Chondrocyte (in vitro differentiated cells): ENCODE data around the gene ERH. TPM values are rescaled to one million over a fixed set of nuclear protein-coding genes. Genes with fewer than 3 reads are reported as not detected.

Experiments
- DNase-seq: peaks from one replicate; pipeline ENCODE4 v3.0.0; 2021; ENCODE audit warnings: mixed read lengths, low spot score
- H3K27ac Mint-ChIP-seq: one replicate; pipeline ENCODE4 v1.8.0; 2021; ENCODE audit warnings: mild to moderate bottlenecking, moderate library complexity, mixed read lengths; ENCODE audit not compliant: unreplicated experiment
- H3K27me3 Mint-ChIP-seq: 2 replicates; pipeline ENCODE4 v1.8.0; 2021; ENCODE audit warnings: low read depth, mixed read lengths
- H3K36me3 Mint-ChIP-seq: 2 replicates; pipeline ENCODE4 v1.8.0; 2021; ENCODE audit warnings: low read depth, mixed read lengths
- H3K4me1 Mint-ChIP-seq: 2 replicates; pipeline ENCODE4 v1.8.0; 2021; ENCODE audit warnings: low read depth, mild to moderate bottlenecking, mixed read lengths
- H3K4me3 Mint-ChIP-seq: one replicate; pipeline ENCODE4 v1.8.0; 2021; ENCODE audit warnings: mild to moderate bottlenecking, moderate library complexity, mixed read lengths; ENCODE audit not compliant: unreplicated experiment
- H3K9me3 Mint-ChIP-seq: 2 replicates; pipeline ENCODE4 v1.8.0; 2021; ENCODE audit warnings: low read depth, mixed read lengths
- total RNA-seq: library from RNA; stranded (reverse); gene quantifications from 3 replicates; pipeline ENCODE4 v1.2.1, GENCODE V29; 2021
- TF ChIP-seq, protein P1 (sequence below): fragments of 200-600 bp; sonication (generic); IDR thresholded peaks from 2 replicates; pipeline ENCODE4 v1.5.0; 2021; ENCODE audit warnings: antibody characterized with exemption, mild to moderate bottlenecking, moderate library complexity

ERH gene
- total RNA-seq, 1 donor from 2014 or later: 140 TPM

DNA sequence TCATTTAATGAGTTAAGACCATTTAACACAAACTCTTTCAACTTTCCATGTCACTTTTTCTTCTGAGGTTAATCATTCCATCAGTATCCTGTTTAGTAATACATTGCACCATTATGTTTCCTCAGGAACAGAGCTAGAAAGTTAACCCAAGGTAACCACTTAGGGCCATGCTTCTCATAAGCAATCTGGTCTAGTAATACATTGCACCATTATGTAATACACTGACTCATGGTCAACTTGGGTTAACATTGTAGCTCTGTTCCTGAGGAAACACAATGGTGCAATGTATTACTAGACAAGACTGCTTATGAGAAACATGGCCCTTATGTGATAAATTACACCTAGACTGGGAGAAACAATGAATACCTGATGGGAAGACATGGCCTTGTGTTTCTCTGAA, 21.7 kb downstream of the ERH start:
- TF ChIP-seq, protein P1, sequence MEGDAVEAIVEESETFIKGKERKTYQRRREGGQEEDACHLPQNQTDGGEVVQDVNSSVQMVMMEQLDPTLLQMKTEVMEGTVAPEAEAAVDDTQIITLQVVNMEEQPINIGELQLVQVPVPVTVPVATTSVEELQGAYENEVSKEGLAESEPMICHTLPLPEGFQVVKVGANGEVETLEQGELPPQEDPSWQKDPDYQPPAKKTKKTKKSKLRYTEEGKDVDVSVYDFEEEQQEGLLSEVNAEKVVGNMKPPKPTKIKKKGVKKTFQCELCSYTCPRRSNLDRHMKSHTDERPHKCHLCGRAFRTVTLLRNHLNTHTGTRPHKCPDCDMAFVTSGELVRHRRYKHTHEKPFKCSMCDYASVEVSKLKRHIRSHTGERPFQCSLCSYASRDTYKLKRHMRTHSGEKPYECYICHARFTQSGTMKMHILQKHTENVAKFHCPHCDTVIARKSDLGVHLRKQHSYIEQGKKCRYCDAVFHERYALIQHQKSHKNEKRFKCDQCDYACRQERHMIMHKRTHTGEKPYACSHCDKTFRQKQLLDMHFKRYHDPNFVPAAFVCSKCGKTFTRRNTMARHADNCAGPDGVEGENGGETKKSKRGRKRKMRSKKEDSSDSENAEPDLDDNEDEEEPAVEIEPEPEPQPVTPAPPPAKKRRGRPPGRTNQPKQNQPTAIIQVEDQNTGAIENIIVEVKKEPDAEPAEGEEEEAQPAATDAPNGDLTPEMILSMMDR: no peak
- H3K9me3 Mint-ChIP-seq: peaks cover 15% of the 10 kb centered on the region
- H3K4me1 Mint-ChIP-seq: no peaks in the 10 kb centered on the region
- no peak overlapping the region for H3K4me3 Mint-ChIP-seq
- peaks cover 34% of the 10 kb centered on the region for H3K36me3 Mint-ChIP-seq
- DNase-seq: no peak
- H3K27me3 Mint-ChIP-seq: no peaks in the 10 kb centered on the region
- H3K27ac Mint-ChIP-seq: no peak overlapping the region

DNA sequence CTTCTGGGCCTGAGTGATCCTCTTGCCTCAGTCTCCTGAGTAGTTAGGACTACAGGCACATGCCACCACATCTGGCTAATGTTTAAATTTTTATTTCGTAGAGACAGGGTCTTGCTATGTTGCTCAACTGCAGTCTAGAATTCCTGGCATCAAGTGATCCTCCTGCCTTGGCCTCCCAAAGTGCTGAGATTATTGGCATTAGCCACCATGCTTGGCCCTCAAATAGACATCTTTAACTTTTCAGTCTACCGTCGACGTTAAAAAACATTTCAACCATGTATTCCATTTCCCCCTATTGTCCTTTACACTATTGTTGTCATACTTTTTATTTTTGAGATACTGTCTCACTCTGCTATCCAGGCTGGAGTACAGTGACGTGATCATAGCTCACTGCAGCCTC, 22.4 kb downstream of the ERH start:
- H3K36me3 Mint-ChIP-seq: peaks cover 34% of the 10 kb centered on the region
- H3K27me3 Mint-ChIP-seq: no peaks in the 10 kb centered on the region
- no peak overlapping the region for H3K4me3 Mint-ChIP-seq
- H3K27ac Mint-ChIP-seq: no peak overlapping the region
- H3K4me1 Mint-ChIP-seq: no peaks in the 10 kb centered on the region
- DNase-seq: no peak
- peaks cover 15% of the 10 kb centered on the region for H3K9me3 Mint-ChIP-seq
- TF ChIP-seq, protein P1: no peak

DNA sequence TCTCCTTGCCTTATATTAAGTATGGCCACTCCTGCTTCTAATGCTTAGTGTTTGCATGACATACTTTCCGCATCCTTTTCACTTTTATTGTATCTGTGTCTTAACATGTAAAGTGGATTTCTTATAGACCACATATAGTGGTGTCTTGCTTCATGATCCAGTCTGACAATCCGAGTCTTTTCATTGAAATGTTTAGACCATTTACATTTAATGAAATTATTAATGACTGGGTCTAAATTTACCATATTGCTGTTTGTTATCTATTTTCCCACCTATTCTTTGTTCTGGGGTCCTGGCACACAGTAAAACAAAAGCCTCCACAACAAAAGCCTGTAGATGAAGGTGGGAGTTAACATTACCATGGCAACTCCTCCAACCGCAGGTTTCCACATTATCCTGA, 22.9 kb downstream of the ERH start:
- Mint-ChIP-seq H3K27me3 (no peaks in the 10 kb centered on the region), H3K4me1 (no peaks in the 10 kb centered on the region), H3K4me3 (no peak overlapping the region), H3K27ac (no peak overlapping the region), H3K9me3 (peaks cover 15% of the 10 kb centered on the region), H3K36me3 (peaks cover 31% of the 10 kb centered on the region)
- TF ChIP-seq, protein P1: no peak
- no peak for DNase-seq

DNA sequence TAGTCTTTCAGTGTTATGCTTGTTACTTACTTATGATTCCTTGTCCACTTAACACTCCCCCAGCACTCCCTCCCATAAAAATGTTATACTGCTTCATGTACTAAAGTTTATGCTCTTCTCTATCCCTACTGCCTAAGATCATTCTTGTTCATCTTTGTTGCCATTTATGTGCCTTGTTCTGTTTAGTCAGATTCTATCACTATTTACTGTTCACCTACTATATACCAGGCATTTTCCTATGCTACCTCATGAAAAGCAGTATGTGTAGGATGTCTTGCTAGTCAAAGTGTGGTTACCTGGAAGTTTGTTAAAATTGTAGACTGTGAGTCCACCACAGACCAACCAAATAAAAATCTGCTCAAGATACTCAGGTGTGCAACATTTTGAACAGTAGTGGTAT, 23.9 kb downstream of the ERH start:
- Mint-ChIP-seq H3K9me3 (peaks cover 15% of the 10 kb centered on the region), H3K4me1 (no peaks in the 10 kb centered on the region), H3K4me3 (no peak overlapping the region), H3K27ac (no peak overlapping the region), H3K36me3 (peaks cover 24% of the 10 kb centered on the region), H3K27me3 (no peaks in the 10 kb centered on the region)
- no peak for DNase-seq
- TF ChIP-seq, protein P1: no peak

DNA sequence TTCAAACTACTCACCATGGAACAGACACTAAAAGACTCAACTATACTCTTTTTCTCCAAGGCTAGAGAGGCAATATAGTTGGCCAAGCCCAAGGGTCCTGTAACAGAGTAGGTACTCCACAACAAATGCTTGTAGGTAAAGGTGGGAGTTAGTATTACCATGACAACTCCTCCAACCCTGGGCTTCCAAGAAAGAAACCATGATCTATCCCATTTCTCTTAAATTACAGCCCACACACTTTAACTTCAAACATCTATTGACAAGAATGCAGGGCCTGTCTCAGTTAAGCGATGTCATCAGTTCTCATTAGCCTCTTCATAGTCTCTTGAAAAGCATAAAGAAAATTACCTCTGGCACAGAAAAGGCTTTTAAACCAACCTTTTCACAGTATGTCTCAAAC, 25.0 kb downstream of the ERH start:
- no peaks in the 10 kb centered on the region for H3K4me1 Mint-ChIP-seq

More for the DNA sequence above, 25.0 kb downstream of the ERH start:
- TF ChIP-seq, protein P1: no peak
- Mint-ChIP-seq H3K4me3 (no peak overlapping the region), H3K27ac (no peak overlapping the region), H3K36me3 (peaks cover 24% of the 10 kb centered on the region), H3K9me3 (peaks cover 15% of the 10 kb centered on the region), H3K27me3 (no peaks in the 10 kb centered on the region)
- no peak for DNase-seq
